Fibroblast of lung (primary cell): ENCODE data around the gene CRYBG1. TPM values are rescaled to one million over a fixed set of nuclear protein-coding genes. Genes with fewer than 3 reads are reported as not detected.

Experiments
- DNase-seq, 2 donors: peaks; one replicate each; pipeline versions ENCODE4 v3.0.0 to v3.0.0-alpha.2; 2010; ENCODE audit warnings: low read depth in 2 of 2
- H2AFZ ChIP-seq: 2 replicates; pipeline ENCODE4 v1.5.1; 2012; ENCODE audit warnings: low read length, control low read depth, inconsistent platforms
- H3K27ac ChIP-seq: 2 replicates; pipeline ENCODE4 v1.5.1; 2011; ENCODE audit warnings: low read length, control low read depth; ENCODE audit not compliant: insufficient read depth
- H3K27me3 ChIP-seq: 2 replicates; pipeline ENCODE4 v1.5.1; 2011; ENCODE audit warnings: mild to moderate bottlenecking, low read length; ENCODE audit not compliant: control insufficient read depth, insufficient read depth
- H3K36me3 ChIP-seq: 2 replicates; pipeline ENCODE4 v1.5.1; 2011; ENCODE audit warnings: low read length; ENCODE audit not compliant: control insufficient read depth, insufficient read depth
- H3K4me1 ChIP-seq: 2 replicates; pipeline ENCODE4 v1.5.1; 2011; ENCODE audit warnings: low read length; ENCODE audit not compliant: control insufficient read depth, insufficient read depth; ENCODE audit errors: extremely low read depth
- H3K4me2 ChIP-seq: 2 replicates; pipeline ENCODE4 v1.5.1; 2011; ENCODE audit warnings: low read length, control low read depth; ENCODE audit not compliant: insufficient read depth; ENCODE audit errors: extremely low read depth
- H3K4me3 ChIP-seq, 4 experiments: fragments of 200-600 bp in 1 of 4; sonication (generic) in 1 of 4; replicated peaks in 1 of 4; 2 replicates each; pipeline ENCODE4 v1.5.1; 2011 to 2016; ENCODE audit warnings: low read length in 4 of 4, low read depth in 3 of 4, mild to moderate bottlenecking in 3 of 4, control low read depth in 2 of 4, inconsistent platforms in 1 of 4, mixed read lengths in 1 of 4; ENCODE audit not compliant: insufficient read depth in 1 of 4; ENCODE audit errors: control extremely low read depth in 1 of 4
- H3K79me2 ChIP-seq: 2 replicates; pipeline ENCODE4 v1.5.1; 2012; ENCODE audit warnings: mild to moderate bottlenecking, low read length, inconsistent platforms; ENCODE audit not compliant: control insufficient read depth, insufficient read depth
- H3K9ac ChIP-seq: 2 replicates; pipeline ENCODE4 v1.5.1; 2011; ENCODE audit warnings: mild to moderate bottlenecking, low read length, control low read depth; ENCODE audit not compliant: insufficient read depth
- H3K9me3 ChIP-seq: 2 replicates; pipeline ENCODE4 v1.5.1; 2012; ENCODE audit warnings: low read depth, low read length; ENCODE audit not compliant: control insufficient read depth, insufficient read depth
- H4K20me1 ChIP-seq: 2 replicates; pipeline ENCODE4 v1.5.1; 2011; ENCODE audit warnings: low read length; ENCODE audit not compliant: control insufficient read depth, insufficient read depth; ENCODE audit errors: extremely low read depth
- CTCF ChIP-seq, 2 donors: IDR thresholded peaks in 1 of 2; conservative IDR thresholded peaks in 1 of 2; 1 replicate in 1 of 2; 2 replicates in 1 of 2; pipeline ENCODE4 v1.5.1; 2011 to 2012; ENCODE audit warnings: low read length in 2 of 2, control low read depth in 1 of 2, inconsistent platforms in 1 of 2, low read depth in 1 of 2, mild to moderate bottlenecking in 1 of 2
- EZH2 ChIP-seq: IDR thresholded peaks from 2 replicates; pipeline ENCODE4 v1.5.1; 2012; ENCODE audit warnings: low read length, control low read depth, mild to moderate bottlenecking; ENCODE audit errors: missing control alignments
- polyA plus RNA-seq, 2 donors: library from polyadenylated mRNA; depleted of rRNA in 1 of 2; stranded (reverse) in 1 of 2; unstranded in 1 of 2; fragments of >200 nt; gene quantifications; 2 replicates each; pipeline ENCODE4 v1.2.1, GENCODE V29; 2011 to 2012; ENCODE audit warnings: missing spikeins in 1 of 2
- total RNA-seq: library from RNA; depleted of rRNA; stranded (reverse); fragments of >200 nt; gene quantifications from 2 replicates; pipeline ENCODE4 v1.2.1, GENCODE V29; 2014

Gene CRYBG1
- total and polyA plus RNA-seq, 2 donors (not counting 1 experiment from before 2014, with no cell fraction given), result 4.3 to 10.1 TPM

GRCh38 chr6:106509420-106510089 is 149.0 kb downstream of the CRYBG1 start:
- no peaks in the 10 kb centered on the region for H3K79me2 ChIP-seq
- H3K9ac ChIP-seq, result no peak overlapping the region
- no peaks in the 10 kb centered on the region for H3K36me3 ChIP-seq
- no peaks in the 10 kb centered on the region for H4K20me1 ChIP-seq
- H3K9me3 ChIP-seq, result no peaks in the 10 kb centered on the region
- peak overlapping the region in 2 of 4 experiments; percentile 68 to 80 for H3K4me3 ChIP-seq
- peaks cover 12% of the 10 kb centered on the region for H3K4me1 ChIP-seq
- H3K27me3 ChIP-seq, result peaks cover 8% of the 10 kb centered on the region
- TF ChIP-seq EZH2 (peak; percentile 75), CTCF (conservative IDR thresholded peaks at IDR 0.05 in 1 of 2, IDR thresholded peaks at IDR 0.05 in 1 of 2; ENCODE audit: low read depth in 1 of 2, low read length in 2 of 2) (peak in 1 of 2 donors; percentile 3)
- DNase-seq, result peak; percentile 43 to 47
- no peak overlapping the region for H3K27ac ChIP-seq
- H3K4me2 ChIP-seq, result peak overlapping the region; percentile 91
- H2AFZ ChIP-seq, result no peak overlapping the region

GRCh38 chr6:106510090-106510970 is 149.8 kb downstream of the CRYBG1 start:
- Histone ChIP-seq H3K4me1 (peaks cover 12% of the 10 kb centered on the region), H3K36me3 (no peaks in the 10 kb centered on the region), H3K9ac (no peak overlapping the region), H3K79me2 (no peaks in the 10 kb centered on the region), H2AFZ (peak overlapping the region; percentile 25), H3K4me2 (peak overlapping the region; percentile 91), H3K27me3 (peaks cover 8% of the 10 kb centered on the region), H3K27ac (no peak overlapping the region), H4K20me1 (no peaks in the 10 kb centered on the region), H3K9me3 (no peaks in the 10 kb centered on the region), H3K4me3 (peak overlapping the region; percentile 45 to 80 (median 58))
- peak; percentile 36 to 59 for DNase-seq
- TF ChIP-seq EZH2 (peak; percentile 57), CTCF (conservative IDR thresholded peaks at IDR 0.05 in 1 of 2, IDR thresholded peaks at IDR 0.05 in 1 of 2; ENCODE audit: low read depth in 1 of 2, low read length in 2 of 2) (no peak)
